Stimulated activated CD4-positive, alpha-beta T cell treated with anti-CD3 and anti-CD28 coated beads, Interleukin-4, amount 100 ng/mL, for 48 hours (primary cell): ENCODE results near the gene NCOR1.
"Not testable (repeated sequence)": the region's sequence is repeated elsewhere in the genome, so short reads cannot be mapped to it uniquely, and the experiment has no call there.

ENCODE experiments used
- DNase-seq, 2 donors: peaks; one replicate each; pipeline ENCODE4 v3.0.0-alpha.2; 2020; ENCODE audit warnings: low read depth in 2 of 2

The NCOR1 gene

DNA sequence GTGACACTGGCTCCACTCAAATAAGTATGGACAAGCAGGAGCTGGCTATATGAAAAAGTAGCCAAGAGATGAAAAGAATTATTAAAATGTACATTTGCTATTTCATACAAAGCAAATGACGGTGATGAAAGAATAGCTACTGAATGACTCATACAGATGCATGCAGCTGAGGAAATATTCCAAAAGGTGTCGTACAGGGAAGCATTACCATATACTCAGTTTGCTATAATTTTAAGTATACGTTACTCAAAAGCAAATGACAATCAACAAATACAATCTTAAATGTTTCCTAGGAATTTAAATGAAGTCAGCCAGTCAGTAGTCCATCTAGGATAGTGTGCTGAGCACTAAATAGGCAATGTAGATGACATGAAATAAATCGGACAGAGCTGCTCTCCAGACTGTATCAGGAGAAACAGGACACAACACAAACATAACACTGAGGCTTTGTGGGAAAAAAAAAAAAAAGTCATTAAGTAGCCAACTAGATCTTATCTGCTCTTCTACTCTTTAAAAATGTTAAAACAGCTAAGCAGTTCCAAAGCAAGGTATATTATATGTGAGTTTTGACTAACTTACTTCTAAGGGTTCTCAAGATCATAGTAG, 65.0 kb downstream of the NCOR1 start:
- DNase-seq = no peak

DNA sequence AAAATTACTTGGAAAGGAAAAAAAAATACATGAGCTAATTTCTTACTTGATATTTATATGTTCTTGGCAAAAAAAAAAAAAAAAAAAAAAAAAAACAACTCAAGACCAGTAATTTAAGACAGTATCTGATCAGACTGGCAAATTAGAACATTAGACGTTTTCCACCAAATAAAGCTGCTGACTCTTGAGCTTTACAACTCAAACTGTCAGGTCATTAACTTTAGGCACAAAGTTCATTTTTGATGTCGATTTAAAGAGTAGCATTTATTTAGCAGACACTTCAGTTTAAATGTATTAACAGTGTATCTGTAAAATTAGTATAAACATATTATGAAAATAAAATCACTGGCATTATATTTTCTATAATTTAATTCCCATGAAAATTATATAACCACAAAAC, 66.7 kb downstream of the NCOR1 start:
- DNase-seq = no peak

DNA sequence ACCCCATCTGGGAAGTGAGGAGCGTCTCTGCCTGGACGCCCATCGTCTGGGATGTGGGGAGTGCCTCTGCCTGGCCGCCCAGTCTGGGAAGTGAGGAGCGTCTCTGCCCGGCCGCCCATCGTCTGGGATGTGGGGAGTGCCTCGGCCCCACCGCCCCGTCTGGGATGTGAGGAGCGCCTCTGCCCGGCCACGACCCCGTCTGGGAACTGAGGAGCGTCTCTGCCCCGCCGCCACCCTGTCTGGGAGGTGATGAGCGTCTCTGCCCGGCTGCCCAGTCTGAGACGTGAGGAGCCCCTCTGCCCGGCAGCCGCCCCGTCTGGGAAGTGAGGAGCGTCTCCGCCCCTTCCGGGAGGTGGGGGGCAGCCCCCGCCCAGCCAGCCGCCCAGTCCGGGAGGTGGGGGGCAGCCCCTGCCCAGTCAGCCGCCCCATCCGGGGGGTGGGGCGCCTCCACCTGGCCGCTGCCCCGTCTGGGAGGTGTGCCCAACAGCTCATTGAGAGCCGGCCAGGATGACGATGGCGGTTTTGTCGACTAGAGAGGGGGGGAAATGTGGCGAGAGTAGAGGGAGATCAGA, 69.9 kb downstream of the NCOR1 start:
- not testable (repeated sequence) for DNase-seq

DNA sequence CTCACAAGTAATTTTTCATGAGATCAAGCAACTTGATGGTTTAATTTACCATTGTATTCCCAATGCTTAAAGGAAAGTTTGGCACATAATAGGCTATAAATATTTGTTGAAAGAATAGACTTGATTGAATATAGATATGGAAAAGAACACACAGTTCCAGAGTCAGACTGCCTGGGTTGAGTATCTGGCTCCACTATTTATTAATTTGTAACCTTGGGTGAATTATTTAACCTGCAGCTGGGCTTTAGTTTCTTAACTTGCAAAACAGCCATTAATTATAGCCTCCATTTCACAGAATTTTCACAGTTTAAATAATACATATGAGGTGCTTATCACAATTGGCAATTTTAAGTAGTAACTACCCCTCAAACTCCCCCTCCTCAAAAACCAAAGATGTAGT, 73.6 kb downstream of the NCOR1 start:
- DNase-seq = no peak

DNA sequence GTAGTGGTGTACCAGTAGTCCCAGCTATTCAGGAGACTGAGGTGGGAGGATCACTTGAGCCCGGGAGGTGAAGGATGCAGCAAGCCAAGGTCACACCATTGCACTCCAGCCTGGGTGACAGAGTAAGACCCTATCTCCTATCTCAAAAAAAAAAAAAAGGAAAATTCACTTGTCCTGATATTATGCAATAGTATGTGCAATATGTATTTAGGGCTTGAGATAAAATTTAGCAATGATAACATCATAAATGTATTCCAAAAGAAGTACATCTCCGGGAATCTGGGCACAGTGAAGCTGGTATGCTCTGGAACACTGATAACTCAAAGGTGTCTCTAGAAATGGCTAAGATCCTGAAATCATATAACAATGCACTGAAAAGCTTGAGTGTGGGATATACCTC, 74.5 kb downstream of the NCOR1 start:
- DNase-seq = no peak

DNA sequence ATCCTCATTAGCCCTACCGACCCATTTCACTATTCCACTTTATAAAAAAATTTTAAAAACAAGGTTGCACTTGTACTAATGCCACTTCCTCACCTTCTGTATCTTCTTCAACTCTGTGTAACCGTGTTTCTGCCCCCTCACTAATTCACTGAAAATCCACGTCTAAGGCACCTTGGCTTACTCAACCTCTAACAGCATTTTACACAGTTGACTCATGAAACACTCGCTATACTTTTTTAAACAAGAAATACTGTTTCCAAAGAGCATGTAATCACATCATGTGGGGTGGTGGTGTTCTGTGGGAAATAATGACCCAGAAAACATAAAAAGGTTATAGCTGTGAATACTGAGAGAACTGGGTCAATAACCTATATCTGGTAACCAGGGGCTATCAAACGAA, 79.9 kb downstream of the NCOR1 start:
- DNase-seq = no peak

DNA sequence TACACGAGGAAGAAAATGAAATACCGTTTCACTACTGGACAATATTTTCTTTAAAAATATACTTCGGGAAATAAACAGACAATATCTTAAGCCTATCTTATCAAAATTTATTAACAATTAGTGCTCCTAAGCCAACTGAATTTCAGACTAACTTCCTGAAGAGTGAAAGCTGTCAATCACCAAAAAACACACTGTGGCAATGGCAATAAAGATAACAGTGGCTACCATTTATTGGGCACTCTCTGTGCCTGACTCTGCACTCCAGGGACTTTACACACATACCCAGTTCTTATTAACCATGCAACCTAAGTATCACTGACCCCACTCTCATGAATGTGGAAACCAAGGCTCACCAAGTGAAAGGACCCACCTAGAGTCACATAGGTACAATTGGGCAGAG, 83.7 kb downstream of the NCOR1 start:
- DNase-seq = no peak

DNA sequence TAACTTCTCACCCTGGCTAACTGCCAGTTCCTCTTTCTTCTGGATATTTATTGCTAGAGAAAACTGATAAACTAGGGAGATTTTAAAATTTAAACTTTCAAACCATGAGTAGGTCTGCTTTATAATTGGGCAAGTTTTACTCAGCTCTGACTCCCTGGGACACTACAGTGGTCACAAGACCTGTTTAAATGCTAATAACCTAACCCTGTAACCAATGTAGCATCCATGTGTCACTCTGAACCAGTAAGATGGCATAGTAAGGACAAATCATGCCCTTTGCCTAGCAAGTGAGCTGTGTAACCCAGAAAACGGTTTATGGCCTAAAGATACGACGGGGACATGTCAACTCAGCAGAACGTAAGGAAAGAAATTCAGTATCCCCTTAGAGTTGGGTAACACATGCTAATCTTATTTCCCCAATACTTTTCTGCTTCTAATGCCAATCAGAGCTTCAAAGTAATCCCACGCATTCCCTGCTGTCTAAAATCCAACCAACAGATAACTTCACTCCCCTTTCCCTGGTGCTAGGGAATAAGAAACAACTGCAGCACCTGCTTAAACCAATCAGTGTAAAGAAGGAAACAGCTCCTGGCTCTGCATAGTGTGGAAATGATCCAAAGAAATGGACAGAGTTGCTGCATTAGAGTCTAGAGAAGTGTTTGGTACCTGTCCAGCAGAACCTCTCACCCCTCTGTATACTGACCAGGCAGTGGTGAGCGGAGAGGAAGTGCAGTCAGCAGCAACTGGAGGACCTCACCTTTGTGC, 85.7 kb downstream of the NCOR1 start:
- DNase-seq = no peak

DNA sequence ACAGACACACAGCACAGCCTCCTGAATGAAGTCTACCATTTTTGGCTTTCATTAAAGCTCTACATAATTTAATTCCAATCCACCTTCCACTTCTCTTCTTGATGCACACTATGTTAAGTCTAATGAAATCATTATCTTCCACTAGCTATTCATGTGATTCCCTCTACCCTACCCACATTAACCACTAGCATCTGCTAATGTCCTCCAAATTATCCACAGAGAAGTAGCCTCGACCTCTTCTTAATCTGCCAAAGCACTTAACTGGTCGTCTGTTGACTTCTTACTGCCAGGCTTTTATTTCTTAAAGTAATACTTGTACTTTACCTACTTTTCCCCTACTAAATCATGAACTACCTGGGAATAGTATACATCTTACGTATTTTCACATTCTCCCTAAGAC, 91.8 kb downstream of the NCOR1 start:
- no peak for DNase-seq

- DNase-seq = no peak
Observed at GRCh38 chr17:16122697-16123434, 92.5 kb downstream of the NCOR1 start.

GRCh38 chr17:16121915-16122314, 93.4 kb downstream of the NCOR1 start:
- DNase-seq = no peak

DNA sequence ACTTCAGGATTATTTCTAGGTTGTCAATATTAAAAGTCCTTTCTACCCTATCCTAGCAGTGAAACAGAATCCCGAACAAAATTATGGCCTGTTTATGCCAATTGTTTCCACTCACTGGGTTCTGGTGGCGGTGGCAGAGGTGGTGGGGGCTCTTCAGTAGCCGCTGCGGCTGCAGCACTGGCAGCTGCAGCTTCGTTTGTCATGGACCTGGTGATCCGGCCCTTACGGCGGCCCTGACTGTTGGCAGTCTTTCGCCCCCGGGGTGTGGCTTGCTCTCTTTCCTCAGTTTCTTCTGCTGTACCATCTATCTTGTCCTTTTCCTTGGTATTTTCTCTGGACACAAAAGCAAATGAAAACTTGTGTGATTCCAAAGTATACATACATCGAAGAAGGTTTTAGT, 94.4 kb downstream of the NCOR1 start:
- DNase-seq = no peak

- no peak for DNase-seq
Observed at GRCh38 chr17:16117149-16117548, 98.2 kb downstream of the NCOR1 start.

DNA sequence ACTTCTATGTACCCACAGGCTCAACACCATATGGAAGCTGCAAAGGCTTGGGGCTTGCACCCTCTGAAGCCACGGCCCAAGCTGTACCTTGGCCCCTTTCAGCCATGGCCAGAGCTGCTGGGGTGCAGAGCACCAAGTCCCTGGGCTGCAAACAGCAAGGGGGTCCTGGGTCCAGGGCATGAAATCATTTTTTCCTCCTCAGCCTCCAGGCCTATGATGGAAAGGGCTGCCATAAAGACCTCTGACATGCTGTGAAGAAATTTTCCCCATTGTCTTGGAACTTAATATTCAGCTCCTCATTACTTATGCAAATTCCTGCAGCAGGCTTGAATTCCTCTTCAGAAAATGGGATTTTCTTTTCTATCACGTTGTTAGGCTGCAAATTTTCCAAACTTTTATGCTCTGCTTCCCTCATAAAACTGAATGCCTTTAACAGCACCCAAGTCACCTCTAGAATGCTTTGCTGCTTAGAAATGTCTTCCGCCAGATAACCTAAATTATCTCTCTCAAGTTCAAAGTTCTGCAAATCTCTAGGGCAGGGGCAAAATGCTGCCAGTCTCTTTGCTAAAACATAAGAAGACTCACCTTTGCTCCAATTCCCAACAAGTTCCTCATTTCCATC, 100.1 kb downstream of the NCOR1 start:
- not testable (repeated sequence) for DNase-seq

GRCh38 chr17:16108871-16109270, 106.5 kb downstream of the NCOR1 start:
- no peak for DNase-seq

DNA sequence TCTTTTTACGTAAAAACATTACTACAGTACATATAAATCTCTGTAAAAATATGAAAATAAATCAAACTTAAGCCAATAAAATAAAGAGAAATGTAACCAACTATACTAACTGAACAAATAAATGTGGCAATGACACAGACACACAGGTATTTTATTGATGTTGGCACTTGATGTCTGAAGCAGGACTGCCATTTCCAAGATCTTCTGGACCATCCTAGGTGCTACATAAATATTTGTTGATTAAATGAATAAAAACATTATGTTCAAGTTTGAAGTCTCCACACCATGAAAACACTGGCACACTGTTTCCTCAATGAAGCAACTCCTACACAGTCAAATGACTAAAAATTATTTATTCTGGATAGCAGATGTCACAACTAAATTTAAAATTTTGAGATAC, 106.9 kb downstream of the NCOR1 start:
- no peak for DNase-seq

- DNase-seq = no peak
Observed at GRCh38 chr17:16107165-16107770, 108.1 kb downstream of the NCOR1 start.

GRCh38 chr17:16106161-16106891, 109.0 kb downstream of the NCOR1 start:
- DNase-seq = no peak

GRCh38 chr17:16104189-16104588, 111.1 kb downstream of the NCOR1 start:
- DNase-seq = no peak

- DNase-seq = no peak
Observed at GRCh38 chr17:16101440-16101839, 113.9 kb downstream of the NCOR1 start.
